Esophagus muscularis mucosa (tissue), 3 donors: ENCODE measurements around the gene TRAF3IP3.

Source experiments
- POLR2A ChIP-seq: fragments of 450-650 bp; IDR thresholded peaks from one replicate; pipeline ENCODE4 v1.6.1; 2017; ENCODE audit warnings: antibody characterized with exemption, moderate library complexity, mild to moderate bottlenecking, low read depth
- TF ChIP-seq, protein P1 (sequence below), 3 experiments: fragments of 200-600 bp in 2 of 3; fragments of 450-650 bp in 1 of 3; sonication (generic) in 2 of 3; IDR thresholded peaks; one replicate each; pipeline ENCODE4 v1.5.1; 2017 to 2019; ENCODE audit warnings: antibody characterized with exemption in 3 of 3, mild to moderate bottlenecking in 2 of 3, moderate library complexity in 1 of 3

DNA sequence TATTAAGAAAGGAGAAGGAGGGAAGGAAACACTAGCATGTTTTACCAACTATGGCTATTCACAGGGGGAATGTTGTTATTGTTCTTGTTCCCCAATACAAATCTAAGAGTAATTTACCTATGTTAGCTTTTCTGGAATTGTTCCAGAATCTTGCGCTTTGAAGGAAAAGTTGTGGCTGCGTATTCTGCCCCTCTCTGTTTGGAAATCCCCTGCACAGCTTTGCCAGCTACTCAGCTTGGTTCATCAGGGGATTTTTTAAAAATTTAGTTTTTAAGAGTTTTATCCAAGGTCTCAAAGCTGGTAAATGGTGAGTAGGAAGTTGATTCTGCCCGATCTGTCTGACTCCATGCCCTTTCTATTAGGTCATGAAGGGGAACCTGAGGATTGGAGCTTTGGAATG is 59.6 kb downstream of the TRAF3IP3 start:
- no peak for TF ChIP-seq POLR2A
- TF ChIP-seq, protein P1, sequence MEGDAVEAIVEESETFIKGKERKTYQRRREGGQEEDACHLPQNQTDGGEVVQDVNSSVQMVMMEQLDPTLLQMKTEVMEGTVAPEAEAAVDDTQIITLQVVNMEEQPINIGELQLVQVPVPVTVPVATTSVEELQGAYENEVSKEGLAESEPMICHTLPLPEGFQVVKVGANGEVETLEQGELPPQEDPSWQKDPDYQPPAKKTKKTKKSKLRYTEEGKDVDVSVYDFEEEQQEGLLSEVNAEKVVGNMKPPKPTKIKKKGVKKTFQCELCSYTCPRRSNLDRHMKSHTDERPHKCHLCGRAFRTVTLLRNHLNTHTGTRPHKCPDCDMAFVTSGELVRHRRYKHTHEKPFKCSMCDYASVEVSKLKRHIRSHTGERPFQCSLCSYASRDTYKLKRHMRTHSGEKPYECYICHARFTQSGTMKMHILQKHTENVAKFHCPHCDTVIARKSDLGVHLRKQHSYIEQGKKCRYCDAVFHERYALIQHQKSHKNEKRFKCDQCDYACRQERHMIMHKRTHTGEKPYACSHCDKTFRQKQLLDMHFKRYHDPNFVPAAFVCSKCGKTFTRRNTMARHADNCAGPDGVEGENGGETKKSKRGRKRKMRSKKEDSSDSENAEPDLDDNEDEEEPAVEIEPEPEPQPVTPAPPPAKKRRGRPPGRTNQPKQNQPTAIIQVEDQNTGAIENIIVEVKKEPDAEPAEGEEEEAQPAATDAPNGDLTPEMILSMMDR (IDR thresholded peaks at IDR 0.05) = no peak
